ENCODE results near the gene VGLL4. TPM values are rescaled to one million over a fixed set of nuclear protein-coding genes. Genes with fewer than 3 reads are reported as not detected.
A peak's percentile ranks its signal among the peaks of the same experiment; 100 is the strongest.

VGLL4 gene
- total RNA-seq, 4 donors from 2014 or later, result 79.3 to 144 (median 143) TPM

- DNase-seq, result no peak
- no peaks in the 10 kb centered on the region for H3K27me3 ChIP-seq
- no peaks in the 10 kb centered on the region for H3K36me3 ChIP-seq
- H3K9me3 ChIP-seq, result no peaks in the 10 kb centered on the region
- H3K4me3 ChIP-seq, result no peak overlapping the region
- H3K4me1 ChIP-seq, result peaks cover 6 to 36% of the 10 kb centered on the region in 2 donors
- peak overlapping the region; percentile 15 to 60 for H3K27ac ChIP-seq
- intact Hi-C loops (cut with DNase I; ENCODE audit: low total_unique reads), result no loop called here
- no peak for TF ChIP-seq POLR2A (IDR thresholded peaks at IDR 0.05)
- no peak for TF ChIP-seq CTCF (IDR thresholded peaks at IDR 0.05)
Measured at GRCh38 chr3:11611341-11611799, 32.3 kb downstream of the VGLL4 start.

GRCh38 chr3:11610700-11611275 is 32.9 kb downstream of the VGLL4 start:
- no peak overlapping the region for H3K4me3 ChIP-seq
- no peak for DNase-seq
- no peaks in the 10 kb centered on the region for H3K27me3 ChIP-seq
- H3K4me1 ChIP-seq, result peaks cover 11 to 36% of the 10 kb centered on the region in 2 donors
- H3K36me3 ChIP-seq, result no peaks in the 10 kb centered on the region
- intact Hi-C loops (cut with DNase I; ENCODE audit: low total_unique reads), result no loop called here
- peak overlapping the region; percentile 45 to 60 for H3K27ac ChIP-seq
- TF ChIP-seq POLR2A (IDR thresholded peaks at IDR 0.05) (no peak), CTCF (IDR thresholded peaks at IDR 0.05) (no peak)
- no peaks in the 10 kb centered on the region for H3K9me3 ChIP-seq

- Histone ChIP-seq H3K9me3 (no peaks in the 10 kb centered on the region), H3K27me3 (no peaks in the 10 kb centered on the region), H3K4me1 (peaks cover 16 to 36% of the 10 kb centered on the region in 2 donors), H3K4me3 (no peak overlapping the region), H3K27ac (peak overlapping the region; percentile 45 to 60), H3K36me3 (no peaks in the 10 kb centered on the region)
- intact Hi-C loops (cut with DNase I; ENCODE audit: low total_unique reads), result no loop called here
- no peak for DNase-seq
- TF ChIP-seq CTCF (IDR thresholded peaks at IDR 0.05) (no peak), POLR2A (IDR thresholded peaks at IDR 0.05) (no peak)
Measured at GRCh38 chr3:11610044-11610671, 33.6 kb downstream of the VGLL4 start.

GRCh38 chr3:11609481-11609880 is 34.2 kb downstream of the VGLL4 start:
- H3K9me3 ChIP-seq, result no peaks in the 10 kb centered on the region
- H3K4me1 ChIP-seq, result peaks cover 16 to 36% of the 10 kb centered on the region in 2 donors
- DNase-seq, result no peak
- H3K4me3 ChIP-seq, result no peak overlapping the region
- no peaks in the 10 kb centered on the region for H3K27me3 ChIP-seq
- no peak for TF ChIP-seq POLR2A (IDR thresholded peaks at IDR 0.05)
- no peak for TF ChIP-seq CTCF (IDR thresholded peaks at IDR 0.05)
- intact Hi-C loops (cut with DNase I; ENCODE audit: low total_unique reads), result no loop called here
- no peaks in the 10 kb centered on the region for H3K36me3 ChIP-seq
- H3K27ac ChIP-seq, result peak overlapping the region; percentile 45 to 60

GRCh38 chr3:11607816-11608215 is 35.9 kb downstream of the VGLL4 start:
- H3K27ac ChIP-seq, result peak overlapping the region; percentile 45 to 52
- intact Hi-C loops (cut with DNase I; ENCODE audit: low total_unique reads), result no loop called here

More at GRCh38 chr3:11607816-11608215, 35.9 kb downstream of the VGLL4 start:
- Histone ChIP-seq H3K9me3 (no peaks in the 10 kb centered on the region), H3K27me3 (no peaks in the 10 kb centered on the region), H3K4me1 (peaks cover 13 to 34% of the 10 kb centered on the region in 2 donors), H3K36me3 (no peaks in the 10 kb centered on the region), H3K4me3 (no peak overlapping the region)
- TF ChIP-seq POLR2A (IDR thresholded peaks at IDR 0.05) (no peak), CTCF (IDR thresholded peaks at IDR 0.05) (no peak)
- no peak for DNase-seq
